GM23338 (cell line): Measurements from ENCODE around the gene HOXB5. TPM values are rescaled to one million over a fixed set of nuclear protein-coding genes. Genes with fewer than 3 reads are reported as not detected.

Experiments
- ATAC-seq: fragments of 200-7000 bp; cut with Tn5 transposase; 3 replicates; pipeline ENCODE4 v1.9.1; 2020
- DNase-seq: peaks from one replicate; pipeline ENCODE4 v3.0.0-alpha.2; 2015; ENCODE audit warnings: low spot score
- H2AFZ ChIP-seq: fragments of 200-600 bp; sonication (generic); 2 replicates; pipeline ENCODE4 v1.8.0; 2016; ENCODE audit warnings: antibody characterized with exemption, mild to moderate bottlenecking, moderate library complexity
- H3F3A ChIP-seq: fragments of 200-600 bp; sonication (generic); replicated peaks from 2 replicates; pipeline ENCODE4 v1.8.0; 2017; ENCODE audit warnings: antibody characterized with exemption, mixed run types, low read depth
- H3K27ac ChIP-seq: fragments of 200-600 bp; sonication (generic); 2 replicates; pipeline ENCODE4 v1.6.1; 2016; ENCODE audit warnings: low read depth
- H3K27me3 ChIP-seq: fragments of 200-600 bp; sonication (generic); 2 replicates; pipeline ENCODE4 v1.8.0; 2016; ENCODE audit warnings: mild to moderate bottlenecking, mixed run types, moderate library complexity; ENCODE audit not compliant: insufficient read depth
- H3K36me3 ChIP-seq: fragments of 200-600 bp; sonication (generic); 2 replicates; pipeline ENCODE4 v1.8.0; 2016; ENCODE audit warnings: mild to moderate bottlenecking; ENCODE audit not compliant: insufficient read depth
- H3K4me1 ChIP-seq: fragments of 200-600 bp; sonication (generic); 2 replicates; pipeline ENCODE4 v1.8.0; 2016; ENCODE audit warnings: mild to moderate bottlenecking, moderate library complexity; ENCODE audit not compliant: insufficient read depth
- H3K4me2 ChIP-seq: fragments of 200-600 bp; sonication (generic); 2 replicates; pipeline ENCODE4 v1.7.1; 2017; ENCODE audit warnings: mixed run types
- H3K4me3 ChIP-seq: fragments of 200-600 bp; sonication (generic); 2 replicates; pipeline ENCODE4 v1.6.1; 2016; ENCODE audit warnings: mixed run types
- H3K79me2 ChIP-seq: fragments of 200-600 bp; sonication (generic); replicated peaks from 2 replicates; pipeline ENCODE4 v1.8.0; 2017; ENCODE audit warnings: mild to moderate bottlenecking; ENCODE audit not compliant: insufficient read depth
- H3K9me2 ChIP-seq: fragments of 200-600 bp; sonication (generic); 2 replicates; pipeline ENCODE4 v1.8.0; 2017; ENCODE audit not compliant: insufficient read depth
- H4K20me1 ChIP-seq: fragments of 200-600 bp; sonication (generic); replicated peaks from 2 replicates; pipeline ENCODE4 v1.8.0; 2017; ENCODE audit warnings: mild to moderate bottlenecking; ENCODE audit not compliant: insufficient read depth
- H3K27ac Mint-ChIP-seq: 2 replicates; pipeline ENCODE4 v1.8.0; 2020; ENCODE audit warnings: inconsistent platforms, mild to moderate bottlenecking, moderate library complexity, mixed read lengths
- H3K27me3 Mint-ChIP-seq: 3 replicates; pipeline ENCODE4 v1.8.0; 2022; ENCODE audit warnings: low read depth, mild to moderate bottlenecking, moderate library complexity, mixed read lengths, inconsistent platforms; ENCODE audit not compliant: insufficient read depth, poor library complexity
- H3K36me3 Mint-ChIP-seq: 3 replicates; pipeline ENCODE4 v1.8.0; 2021; ENCODE audit warnings: low read depth, mild to moderate bottlenecking, inconsistent platforms, moderate library complexity, mixed read lengths
- H3K4me1 Mint-ChIP-seq: 3 replicates; pipeline ENCODE4 v1.8.0; 2020; ENCODE audit warnings: mild to moderate bottlenecking, inconsistent platforms, mixed read lengths
- H3K4me3 Mint-ChIP-seq: 3 replicates; pipeline ENCODE4 v1.8.0; 2021; ENCODE audit warnings: moderate library complexity, mild to moderate bottlenecking, inconsistent platforms, mixed read lengths
- H3K9me3 Mint-ChIP-seq: 3 replicates; pipeline ENCODE4 v1.8.0; 2020; ENCODE audit warnings: moderate library complexity, mild to moderate bottlenecking, inconsistent platforms, mixed read lengths
- CTCF ChIP-seq, 2 experiments: fragments of 200-600 bp in 1 of 2; sonication (generic) in 1 of 2; conservative IDR thresholded peaks; 2 replicates each; pipeline versions ENCODE4 v1.5.1 to v1.6.1; 2016 to 2017; ENCODE audit warnings: antibody characterized with exemption in 2 of 2, low read depth in 2 of 2, mild to moderate bottlenecking in 2 of 2, moderate library complexity in 1 of 2
- ETS1 ChIP-seq: IDR thresholded peaks from 2 replicates; pipeline ENCODE4 v1.6.1; 2016; ENCODE audit warnings: antibody characterized with exemption
- EZH2 ChIP-seq: fragments of 200-600 bp; sonication (generic); IDR thresholded peaks from one replicate; pipeline ENCODE4 v1.8.0; 2017; ENCODE audit warnings: antibody characterized with exemption, mild to moderate bottlenecking, low read depth; ENCODE audit not compliant: unreplicated experiment
- STAT1 ChIP-seq: IDR thresholded peaks from one replicate; pipeline ENCODE4 v1.6.1; 2016; ENCODE audit warnings: antibody characterized with exemption; ENCODE audit not compliant: unreplicated experiment
- ZNF114 ChIP-seq: fragments of 250-450 bp; sonication (Bioruptor Pico); IDR thresholded peaks from 2 replicates; pipeline ENCODE4 v1.5.0; 2020; ENCODE audit warnings: mild to moderate bottlenecking, moderate library complexity
- ZNF331 ChIP-seq: fragments of 250-450 bp; sonication (Bioruptor Pico); IDR thresholded peaks from 2 replicates; pipeline ENCODE4 v1.5.0; 2020; ENCODE audit warnings: low read depth, mild to moderate bottlenecking, moderate library complexity
- ZNF462 ChIP-seq: fragments of 250-450 bp; sonication (Bioruptor Pico); IDR thresholded peaks from 2 replicates; pipeline ENCODE4 v1.5.0; 2020; ENCODE audit warnings: mild to moderate bottlenecking, moderate library complexity
- polyA plus RNA-seq: library from polyadenylated mRNA; unstranded; fragments of >200 nt; fragmentation: Nextera tagmentation; extraction: Ambion mirVana; gene quantifications from 2 replicates; pipeline ENCODE4 v1.2.1, GENCODE V29; 2016
- total RNA-seq: library from RNA; depleted of rRNA; stranded (reverse); fragments of >200 nt; shearing (Covaris generic); gene quantifications from 2 replicates; pipeline ENCODE4 v1.2.3, GENCODE V29; 2014

Gene HOXB5
- total and polyA plus RNA-seq, 2 experiments from 2014 or later = not detected

- no peaks in the 10 kb centered on the region for H3K36me3 Mint-ChIP-seq
- Histone ChIP-seq H3K27me3 (peaks cover 100% of the 10 kb centered on the region), H3K36me3 (no peaks in the 10 kb centered on the region), H3K27ac (no peak overlapping the region), H3K4me1 (peaks cover 77% of the 10 kb centered on the region), H4K20me1 (peaks cover 67% of the 10 kb centered on the region), H3K79me2 (no peaks in the 10 kb centered on the region), H2AFZ (no peak overlapping the region), H3F3A (peaks cover 62% of the 10 kb centered on the region), H3K9me2 (no peaks in the 10 kb centered on the region), H3K4me2 (0 out of 2 replicates have a peak overlapping the region, but pooled peaks have one; percentile 38), H3K4me3 (no peak overlapping the region)
- H3K4me3 Mint-ChIP-seq = no peak overlapping the region
- no peak for DNase-seq
- H3K27me3 Mint-ChIP-seq = peaks cover 23% of the 10 kb centered on the region
- H3K4me1 Mint-ChIP-seq = peaks cover 29% of the 10 kb centered on the region
- ATAC-seq = no peak
- no peaks in the 10 kb centered on the region for H3K9me3 Mint-ChIP-seq
- no peak overlapping the region for H3K27ac Mint-ChIP-seq
- TF ChIP-seq EZH2 = peak; percentile 44
- no peak for TF ChIP-seq ZNF114 (CRISPR knock-in tag)
These were observed 26.9 kb downstream of the HOXB5 start for GRCh38 chr17:48566717-48567116.

GRCh38 chr17:48565925-48566710 is 27.5 kb downstream of the HOXB5 start:
- no peaks in the 10 kb centered on the region for H3K36me3 Mint-ChIP-seq
- H3K27ac Mint-ChIP-seq = no peak overlapping the region
- H3K4me3 ChIP-seq = no peak overlapping the region
- TF ChIP-seq ETS1 = no peak
- no peak for TF ChIP-seq STAT1
- TF ChIP-seq ZNF462 (CRISPR knock-in tag) = no peak
- peak; percentile 15 for TF ChIP-seq EZH2
- TF ChIP-seq ZNF331 (CRISPR knock-in tag) = no peak
- TF ChIP-seq CTCF (conservative IDR thresholded peaks at IDR 0.05; ENCODE audit: low read depth in 2 of 2) = no peak
- no peak overlapping the region for H3K4me3 Mint-ChIP-seq
- peaks cover 72% of the 10 kb centered on the region for H3K4me1 ChIP-seq
- DNase-seq = no peak
- H4K20me1 ChIP-seq = peaks cover 68% of the 10 kb centered on the region
- H3K9me2 ChIP-seq = no peaks in the 10 kb centered on the region
- H3K9me3 Mint-ChIP-seq = no peaks in the 10 kb centered on the region
- H3K4me2 ChIP-seq = 0 out of 2 replicates have a peak overlapping the region, but pooled peaks have one; percentile 38
- peaks cover 100% of the 10 kb centered on the region for H3K27me3 ChIP-seq
- peaks cover 29% of the 10 kb centered on the region for H3K27me3 Mint-ChIP-seq
- no peak for ATAC-seq
- peaks cover 60% of the 10 kb centered on the region for H3F3A ChIP-seq
- H3K4me1 Mint-ChIP-seq = peaks cover 27% of the 10 kb centered on the region
- no peak overlapping the region for H3K27ac ChIP-seq
- H3K36me3 ChIP-seq = no peaks in the 10 kb centered on the region
- no peak overlapping the region for H2AFZ ChIP-seq
- no peaks in the 10 kb centered on the region for H3K79me2 ChIP-seq
